ENCODE results near the gene HNF4A.
"Not testable (repeated sequence)": the region's sequence is repeated elsewhere in the genome, so short reads cannot be mapped to it uniquely, and the experiment has no call there.

The HNF4A gene

DNA sequence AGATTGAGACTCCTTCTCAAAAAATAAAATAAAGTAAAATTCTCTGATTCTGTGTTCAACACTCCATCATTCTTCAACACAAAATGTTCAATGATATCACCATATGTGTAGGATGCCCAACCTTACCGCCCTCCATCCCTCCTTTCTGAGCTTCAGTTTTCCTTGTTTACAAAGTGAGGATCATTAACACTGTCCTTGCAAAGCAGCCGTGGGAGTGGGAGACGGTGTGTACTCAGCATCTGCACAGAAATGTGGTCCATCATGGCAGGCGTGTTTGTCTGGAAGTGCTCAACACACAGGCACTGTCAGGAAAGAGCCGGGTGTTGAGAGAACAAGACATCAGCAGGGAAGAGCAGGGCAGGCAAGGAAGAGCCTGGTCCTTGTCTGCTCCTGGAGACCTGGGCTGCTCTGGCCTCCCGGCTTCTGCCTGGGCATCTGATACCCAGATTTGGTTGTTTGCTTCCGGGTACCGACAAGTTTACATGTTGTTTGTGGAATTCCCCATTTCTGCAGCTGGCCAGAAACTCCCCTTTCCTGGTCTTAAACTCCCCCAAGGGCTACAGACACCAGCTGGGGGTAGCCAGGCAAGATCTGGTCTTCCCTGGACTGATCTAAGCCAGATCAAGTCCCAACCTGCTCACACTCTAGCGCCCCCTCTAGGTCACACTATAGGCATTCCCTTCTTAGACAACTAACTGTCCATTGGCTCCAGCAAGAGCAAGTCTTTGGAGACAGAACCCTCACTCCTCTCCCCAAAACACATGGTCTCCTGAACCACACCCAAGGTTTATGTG lies 93.5 kb downstream of the HNF4A start:
- DNase-seq = no peak

DNA sequence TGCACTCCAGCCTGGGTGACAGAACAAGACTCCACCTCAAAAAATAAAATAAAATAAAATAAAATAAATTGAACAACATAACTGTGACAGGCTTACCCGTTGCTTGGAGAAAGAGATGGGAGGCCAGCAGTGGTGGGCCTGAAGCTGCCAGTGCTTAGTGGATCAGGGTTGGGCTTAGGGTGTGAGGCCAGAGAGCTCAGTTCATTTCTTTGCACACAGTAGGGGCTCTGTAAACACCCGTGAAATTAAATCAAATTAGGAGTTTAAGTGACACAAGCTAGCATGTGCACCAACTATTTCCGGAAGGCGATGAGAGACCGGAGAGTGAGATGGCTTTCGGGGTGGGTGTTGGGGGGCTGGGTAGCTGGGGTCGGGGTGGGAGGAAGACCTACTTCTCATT lies 94.4 kb downstream of the HNF4A start:
- DNase-seq = no peak

- no peak for DNase-seq
Measured at GRCh38 chr20:44450281-44450889, 94.9 kb downstream of the HNF4A start.

DNA sequence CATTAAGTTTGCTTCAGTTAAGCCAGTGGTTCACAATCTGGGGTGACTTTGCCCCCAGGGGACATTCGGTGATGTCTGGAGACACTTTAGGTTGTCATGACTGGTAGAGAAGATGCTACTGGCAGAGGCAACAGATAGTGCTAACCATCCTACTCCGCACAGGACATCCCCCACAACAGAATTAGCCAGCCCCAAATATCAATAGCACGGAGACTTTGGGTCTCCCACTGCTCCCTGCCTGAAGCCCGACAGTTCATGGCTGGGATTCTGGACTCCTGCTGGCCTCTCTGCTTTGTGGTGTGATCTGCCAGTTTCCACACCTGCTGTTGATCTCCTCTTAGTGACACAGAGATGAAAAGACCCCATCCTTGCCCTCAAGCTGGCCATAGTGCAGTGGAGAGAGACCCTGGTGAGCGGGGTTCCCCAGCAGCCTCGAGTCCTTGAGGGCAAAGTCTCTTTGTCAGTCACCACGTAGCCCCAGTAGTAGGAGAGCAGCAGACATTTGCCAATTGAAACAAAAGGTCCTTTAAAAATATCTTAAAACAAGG lies 95.5 kb downstream of the HNF4A start:
- no peak for DNase-seq

- DNase-seq = no peak
Measured at GRCh38 chr20:44454306-44454963, 98.9 kb downstream of the HNF4A start.

DNA sequence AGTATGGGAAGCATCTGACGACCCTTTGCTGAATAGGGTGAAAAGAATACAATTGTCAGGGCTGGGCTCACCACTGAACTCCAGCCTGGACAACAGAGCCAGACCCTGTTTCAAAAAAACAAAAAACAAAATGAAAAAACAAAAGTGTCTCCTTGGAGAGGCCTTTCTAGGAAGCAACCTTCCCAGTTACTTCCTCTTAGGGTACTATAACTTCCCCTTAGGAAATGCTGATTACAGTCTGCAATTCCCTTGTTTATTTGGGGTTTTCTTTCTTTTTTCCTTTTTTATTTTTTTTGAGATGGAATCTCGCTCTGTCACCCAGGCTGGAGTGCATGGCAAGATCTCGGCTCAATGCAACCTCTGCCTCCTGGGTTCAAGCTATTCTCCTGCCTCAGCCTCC lies 99.6 kb downstream of the HNF4A start:
- DNase-seq = no peak

- no peak for DNase-seq
Measured at GRCh38 chr20:44456611-44457010, 101.1 kb downstream of the HNF4A start.

GRCh38 chr20:44457016-44457415 lies 101.5 kb downstream of the HNF4A start:
- no peak for DNase-seq

GRCh38 chr20:44459271-44459670 lies 103.8 kb downstream of the HNF4A start:
- no peak for DNase-seq

DNA sequence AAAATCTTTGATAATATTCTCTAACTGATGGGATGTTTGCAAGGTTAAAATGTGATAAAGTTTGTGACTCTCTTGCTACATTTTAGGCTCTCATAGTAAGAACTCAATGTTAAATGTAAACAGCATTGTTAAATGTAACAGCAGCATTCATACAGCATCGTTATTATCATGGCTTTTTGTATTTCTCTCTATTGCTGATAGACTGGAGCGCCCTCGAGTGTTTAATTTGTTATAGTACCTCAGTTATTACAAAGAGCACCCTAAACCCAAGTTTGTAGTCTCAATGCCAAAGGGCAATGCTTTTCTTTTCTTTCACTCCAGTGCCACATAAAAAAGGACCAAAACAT lies 105.3 kb downstream of the HNF4A start:
- DNase-seq = no peak

- no peak for DNase-seq
Measured at GRCh38 chr20:44461142-44461802, 105.8 kb downstream of the HNF4A start.

GRCh38 chr20:44461803-44462174 lies 106.3 kb downstream of the HNF4A start:
- DNase-seq = no peak

DNA sequence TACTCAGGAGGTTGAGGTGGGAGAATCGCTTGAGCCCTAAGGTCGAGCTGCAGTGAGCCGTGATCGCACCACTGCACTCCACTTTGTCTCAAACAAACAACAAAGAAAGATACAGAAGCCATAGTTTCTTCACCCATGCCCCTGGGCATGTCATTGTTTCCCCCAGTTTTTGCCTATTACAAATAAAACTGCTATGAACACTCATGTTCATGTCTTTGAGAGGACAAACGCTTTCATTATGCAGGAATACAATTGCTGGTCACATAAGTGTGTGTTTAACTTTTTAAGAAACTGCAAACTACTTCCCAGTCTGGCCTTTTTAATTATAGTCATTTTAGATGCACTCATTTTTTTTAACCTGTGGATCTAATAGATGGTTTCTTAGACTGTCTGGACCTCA lies 108.0 kb downstream of the HNF4A start:
- no peak for DNase-seq

DNA sequence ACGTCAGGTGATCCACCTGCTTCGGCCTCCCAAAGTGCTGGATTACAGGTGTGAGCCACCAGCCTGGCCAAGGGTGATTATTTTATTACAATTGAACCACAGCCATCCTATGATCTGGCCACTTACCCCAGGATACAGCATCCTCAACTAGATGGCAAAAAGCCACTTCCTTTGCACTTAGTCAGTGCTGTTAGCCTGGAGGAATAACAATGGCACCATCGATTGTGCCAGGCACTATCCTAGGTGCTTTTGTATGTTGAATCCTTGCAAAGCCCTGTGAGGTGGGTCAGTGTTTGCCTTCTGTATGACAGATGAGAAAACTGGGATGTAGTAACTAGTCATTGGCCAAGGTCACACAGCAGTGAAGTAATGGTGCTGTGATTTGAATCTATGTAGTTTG lies 109.0 kb downstream of the HNF4A start:
- no peak for DNase-seq

GRCh38 chr20:44465001-44465560 lies 109.6 kb downstream of the HNF4A start:
- no peak for DNase-seq

GRCh38 chr20:44467289-44467883 lies 111.9 kb downstream of the HNF4A start:
- no peak for DNase-seq

GRCh38 chr20:44468044-44468782 lies 112.7 kb downstream of the HNF4A start:
- no peak for DNase-seq

GRCh38 chr20:44470327-44470726 lies 114.8 kb downstream of the HNF4A start:
- DNase-seq = no peak

DNA sequence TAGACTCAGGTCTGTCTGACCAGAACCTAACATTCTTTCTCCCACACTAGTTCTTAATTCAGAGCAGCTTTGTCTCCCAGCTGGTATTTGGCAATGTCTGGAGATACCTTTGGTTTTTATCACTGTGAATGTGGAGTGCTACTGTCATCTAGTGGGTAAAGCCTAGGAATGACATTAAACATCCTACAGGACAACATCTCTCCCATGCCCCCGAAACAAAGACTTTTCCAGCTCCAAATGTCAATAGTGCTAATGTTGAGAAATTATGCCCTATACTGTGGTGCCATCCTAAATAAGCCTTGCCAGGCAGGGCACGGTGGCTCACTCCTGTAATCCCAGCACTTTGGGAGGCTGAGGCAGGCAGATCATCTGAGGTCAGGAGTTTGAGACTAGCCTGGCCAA lies 116.0 kb downstream of the HNF4A start:
- DNase-seq = no peak

- DNase-seq = not testable (repeated sequence)
Measured at GRCh38 chr20:44472283-44472682, 116.8 kb downstream of the HNF4A start.

DNA sequence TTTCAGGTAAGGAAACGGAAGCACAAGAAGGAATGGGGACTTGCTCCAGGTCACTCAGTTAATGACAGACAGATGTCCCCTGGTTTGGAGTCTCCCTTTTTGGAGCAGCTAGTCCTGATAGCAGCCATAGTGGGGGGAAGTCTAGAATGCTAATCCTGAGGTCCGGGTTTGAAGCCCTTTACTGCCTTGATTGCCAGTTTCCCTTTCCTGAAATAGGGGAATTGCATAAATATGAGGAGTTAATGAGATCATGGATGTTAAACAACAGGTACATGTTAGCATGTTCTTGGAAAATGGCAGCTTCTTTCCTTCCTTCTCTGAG lies 119.8 kb downstream of the HNF4A start:
- DNase-seq = no peak

All from activated naive CD4-positive, alpha-beta T cell treated with anti-CD3 and anti-CD28 coated beads, Interleukin-2, amount 50 U/mL, for 16 hours (primary cell).